ENCODE data around the gene AP3B2. TPM values are rescaled to one million over a fixed set of nuclear protein-coding genes. Genes with fewer than 3 reads are reported as not detected.
"Not testable (repeated sequence)": the region's sequence is repeated elsewhere in the genome, so short reads cannot be mapped to it uniquely, and the experiment has no call there.

The AP3B2 gene
- total RNA-seq, 1 experiment from 2014 or later = 0.74 TPM

GRCh38 chr15:82705856-82706255, 3.8 kb downstream of the AP3B2 start:
- in situ Hi-C loops (cut with HindIII; ENCODE audit: low pct_unique_long_range_greater_than_20kb, low sequenced_read_pairs); DNase-seq (ENCODE audit: low read depth, low spot score): not testable (repeated sequence)

DNA sequence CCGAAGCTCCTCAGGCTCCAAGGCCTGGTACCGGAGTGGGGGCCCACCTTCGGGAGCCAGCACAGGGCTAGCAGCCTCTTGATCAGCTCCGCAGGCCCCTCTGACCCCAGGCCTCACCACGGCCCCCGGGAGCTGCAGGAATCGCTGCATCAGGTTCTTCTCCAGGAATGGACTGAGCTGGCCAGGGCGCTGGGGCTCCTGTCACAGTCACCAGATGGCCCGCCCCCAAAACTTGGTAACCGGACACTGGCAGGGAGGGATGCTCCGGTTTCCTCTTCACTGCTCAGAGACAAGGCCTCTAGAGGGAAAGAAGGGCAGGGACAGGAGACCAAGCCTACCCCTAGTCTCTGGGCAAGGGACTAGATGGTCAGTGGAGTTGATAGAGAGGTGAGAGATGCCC, 9.9 kb downstream of the AP3B2 start:
- in situ Hi-C loops (cut with HindIII; ENCODE audit: low pct_unique_long_range_greater_than_20kb, low sequenced_read_pairs) = no loop called here
- DNase-seq (ENCODE audit: low read depth, low spot score) = no peak

DNA sequence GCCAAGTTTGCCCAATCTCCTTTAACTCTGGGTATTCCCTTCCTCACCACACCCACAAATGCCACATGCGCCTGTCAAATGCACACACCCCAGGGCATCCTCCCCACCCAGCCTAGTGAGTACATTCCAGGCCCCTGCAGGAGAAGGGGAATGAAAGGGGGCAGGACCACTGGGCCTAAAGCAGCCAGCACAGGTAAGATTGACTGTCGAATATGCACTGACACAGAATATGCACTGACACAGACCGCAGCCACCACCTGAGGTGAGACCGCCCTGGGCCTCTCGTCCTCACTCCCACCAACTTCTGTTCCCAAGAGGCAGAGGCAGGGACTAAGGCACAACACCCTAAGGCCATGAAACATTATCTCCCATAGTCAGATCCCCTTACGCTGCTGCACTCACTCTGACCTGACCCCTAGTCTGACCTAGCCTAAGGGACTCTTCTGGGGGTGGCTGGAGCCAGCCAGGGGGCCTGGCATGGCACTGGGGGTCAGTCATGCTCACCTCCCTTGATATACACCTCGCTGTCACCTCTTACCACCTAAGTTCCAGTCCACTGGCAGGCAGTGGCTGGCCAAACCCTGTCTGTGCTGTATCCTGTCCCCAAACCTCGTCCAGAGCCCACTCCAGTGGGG, 10.8 kb downstream of the AP3B2 start:
- no peak for DNase-seq (ENCODE audit: low read depth, low spot score)
- in situ Hi-C loops (cut with HindIII; ENCODE audit: low pct_unique_long_range_greater_than_20kb, low sequenced_read_pairs) = no loop called here

DNA sequence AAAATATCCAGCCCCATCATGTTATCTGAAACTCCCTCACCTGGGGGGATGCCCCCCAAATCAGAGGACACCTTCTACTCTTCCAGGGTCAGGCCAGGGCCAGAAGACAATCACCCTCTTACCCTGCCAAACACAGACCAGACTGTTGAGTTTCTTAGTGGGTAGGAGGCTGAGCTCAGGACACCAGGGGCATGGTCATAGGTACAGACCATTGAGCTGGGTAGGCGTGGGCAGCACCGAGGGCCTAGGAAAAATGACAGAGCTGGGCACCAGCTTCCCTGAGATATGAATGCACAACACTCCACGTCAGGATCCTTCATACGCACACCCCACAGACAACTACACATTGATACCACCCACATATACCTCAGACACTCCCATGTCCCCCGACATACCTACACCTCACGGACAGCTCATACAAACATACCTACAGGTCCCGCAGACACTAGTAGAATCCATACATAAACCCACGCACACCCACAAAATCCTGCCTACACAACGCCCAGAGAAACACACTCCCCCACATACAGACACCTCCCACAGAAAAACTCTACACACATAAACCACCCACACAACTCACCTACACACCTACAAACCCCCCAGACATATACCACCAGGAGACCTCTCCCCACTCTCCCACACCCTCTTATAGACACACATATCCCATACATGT, 11.8 kb downstream of the AP3B2 start:
- DNase-seq (ENCODE audit: low read depth, low spot score) = no peak
- in situ Hi-C loops (cut with HindIII; ENCODE audit: low pct_unique_long_range_greater_than_20kb, low sequenced_read_pairs) = no loop called here

DNA sequence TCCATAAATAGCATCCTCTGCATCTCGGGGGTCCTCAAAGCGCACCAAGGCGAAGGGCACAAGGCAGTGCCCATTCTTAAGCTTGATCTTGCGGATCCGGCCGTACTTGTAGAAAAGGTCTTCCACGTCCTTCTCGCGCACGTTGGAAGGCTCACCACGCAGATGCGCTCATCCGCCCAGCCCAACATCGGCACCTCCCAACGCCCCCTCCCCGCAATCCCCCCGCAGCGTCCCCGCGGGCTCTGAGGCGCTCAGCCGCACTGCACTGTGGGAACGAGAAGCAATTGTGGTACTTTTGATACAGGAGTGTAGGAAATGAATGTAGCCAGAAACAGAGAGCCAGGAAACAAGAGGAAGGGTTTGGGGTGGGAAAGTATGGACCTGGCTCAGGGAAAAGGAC, 17.5 kb downstream of the AP3B2 start:
- no peak for DNase-seq (ENCODE audit: low read depth, low spot score)
- in situ Hi-C loops (cut with HindIII; ENCODE audit: low pct_unique_long_range_greater_than_20kb, low sequenced_read_pairs) = no loop called here

DNA sequence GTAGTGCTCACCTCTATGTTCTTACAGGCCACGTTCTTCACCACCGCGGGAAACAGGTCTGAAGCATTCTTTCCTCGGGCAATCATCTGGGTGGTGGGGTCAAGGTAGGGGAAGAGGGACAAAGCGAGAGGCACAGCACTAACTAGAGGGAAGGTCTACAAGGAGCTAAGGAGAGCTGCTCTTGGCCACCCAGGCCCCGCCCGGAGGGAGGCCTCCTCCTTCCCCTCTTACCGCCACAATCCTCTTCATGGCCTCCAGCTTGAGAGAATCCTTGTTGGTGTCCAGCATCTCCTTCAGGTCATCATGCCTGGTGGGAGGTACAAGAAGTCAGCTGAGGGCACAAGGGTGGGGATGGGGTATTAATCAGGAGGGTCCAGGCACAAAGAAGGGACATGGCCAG, 20.5 kb downstream of the AP3B2 start:
- no peak for DNase-seq (ENCODE audit: low read depth, low spot score)
- in situ Hi-C loops (cut with HindIII; ENCODE audit: low pct_unique_long_range_greater_than_20kb, low sequenced_read_pairs) = no loop called here

- DNase-seq (ENCODE audit: low read depth, low spot score) = no peak
- in situ Hi-C loops (cut with HindIII; ENCODE audit: low pct_unique_long_range_greater_than_20kb, low sequenced_read_pairs) = no loop called here
Measured at GRCh38 chr15:82688691-82689090, 21.0 kb downstream of the AP3B2 start.

DNA sequence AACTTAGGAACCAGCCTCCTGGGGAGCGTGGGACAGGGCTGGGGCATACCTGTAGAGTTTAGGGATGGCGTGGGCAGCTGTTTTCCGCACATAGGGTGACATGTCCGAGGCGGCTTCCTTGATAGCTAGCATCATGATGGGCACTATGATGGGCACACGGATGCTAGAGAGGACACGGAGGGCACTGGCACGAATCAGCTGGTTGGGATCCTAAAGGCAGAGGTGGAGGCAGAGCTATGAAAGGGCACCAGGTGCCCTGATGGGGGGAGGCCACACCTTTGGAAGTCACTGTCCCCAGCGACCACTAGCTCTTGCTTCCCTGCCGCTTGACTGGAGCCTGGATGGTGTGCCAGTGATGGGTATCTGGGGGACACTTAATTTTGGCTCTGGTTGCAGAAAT, 28.3 kb downstream of the AP3B2 start:
- in situ Hi-C loops (cut with HindIII; ENCODE audit: low pct_unique_long_range_greater_than_20kb, low sequenced_read_pairs) = no loop called here
- no peak for DNase-seq (ENCODE audit: low read depth, low spot score)

DNA sequence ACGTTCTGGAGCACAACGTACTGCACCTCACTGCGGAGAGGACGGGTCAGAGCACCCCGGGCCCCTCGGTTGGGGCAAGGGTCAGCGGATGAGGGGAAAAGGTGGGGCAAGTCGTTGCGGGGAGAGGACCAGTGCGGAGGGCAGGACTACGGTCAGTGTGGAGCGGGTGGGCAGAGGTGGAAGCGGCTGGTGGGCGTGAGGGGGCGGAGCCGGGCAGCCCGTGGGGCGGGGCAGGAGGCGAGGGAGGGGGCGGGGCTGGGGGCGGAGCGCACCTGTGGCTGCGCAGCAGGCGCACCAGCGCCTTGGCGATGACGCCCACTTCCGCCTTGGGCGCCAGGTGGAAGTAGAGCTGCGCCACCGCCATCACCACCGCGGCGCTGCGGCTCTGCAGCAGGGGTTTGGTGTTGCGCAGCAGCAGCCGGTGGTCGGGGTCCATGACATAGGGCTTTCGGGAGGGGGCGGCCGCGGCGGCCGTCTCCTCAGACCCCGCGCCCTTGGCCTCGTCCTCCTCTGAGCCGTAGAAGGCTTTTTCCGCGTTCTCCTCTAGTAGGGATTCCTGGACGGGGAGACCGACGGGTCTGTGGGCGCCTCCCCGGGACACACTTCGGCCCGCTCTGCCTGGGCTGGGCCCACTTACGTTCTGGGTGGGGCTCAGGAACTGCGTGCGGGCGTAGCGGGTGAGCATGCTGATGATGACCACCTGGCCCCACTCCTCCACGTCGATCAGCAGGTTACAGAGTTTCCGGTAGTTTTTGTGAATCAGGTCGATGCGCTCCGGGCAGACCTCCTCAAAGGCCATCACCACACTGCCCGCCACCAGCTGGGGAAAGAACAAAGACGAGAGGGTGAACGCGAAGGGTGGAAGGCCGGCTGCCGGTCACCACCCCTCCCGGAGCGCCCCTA, 29.2 kb downstream of the AP3B2 start:
- DNase-seq (ENCODE audit: low read depth, low spot score) = peak; percentile 64
- in situ Hi-C loops (cut with HindIII; ENCODE audit: low pct_unique_long_range_greater_than_20kb, low sequenced_read_pairs) = no loop called here

- in situ Hi-C loops (cut with HindIII; ENCODE audit: low pct_unique_long_range_greater_than_20kb, low sequenced_read_pairs) = no loop called here
- DNase-seq (ENCODE audit: low read depth, low spot score) = no peak
Measured at GRCh38 chr15:82679626-82680199, 30.0 kb downstream of the AP3B2 start.

DNA sequence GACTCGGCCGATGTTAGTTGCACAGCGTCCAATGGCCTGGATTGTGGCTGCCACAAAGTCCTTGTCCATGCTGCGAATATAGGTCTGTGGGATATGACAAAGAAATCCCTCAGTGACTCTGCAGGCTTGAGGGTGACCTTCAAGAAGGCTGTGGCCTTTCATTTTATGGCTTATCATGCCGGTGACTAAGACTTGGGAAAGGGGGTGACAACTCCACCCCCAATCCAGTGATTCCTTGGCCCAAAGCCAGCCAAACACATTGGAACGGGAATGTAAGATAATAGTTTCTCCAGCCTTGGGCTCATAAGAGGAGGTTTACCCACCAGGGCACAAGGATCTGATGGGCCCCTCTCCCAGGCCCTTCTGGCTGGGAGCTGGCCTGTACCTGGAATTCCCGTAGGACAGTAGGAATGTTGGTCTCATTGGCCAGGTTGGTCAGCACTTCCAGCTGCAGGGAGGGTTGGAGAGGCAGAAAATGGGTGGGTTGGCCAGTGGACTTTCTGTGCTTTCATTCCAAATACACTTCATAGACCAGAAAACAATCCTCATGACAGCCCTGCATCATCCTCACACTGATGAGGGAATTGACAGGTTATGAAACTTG, 31.9 kb downstream of the AP3B2 start:
- no peak for DNase-seq (ENCODE audit: low read depth, low spot score)
- in situ Hi-C loops (cut with HindIII; ENCODE audit: low pct_unique_long_range_greater_than_20kb, low sequenced_read_pairs) = no loop called here

- no peak for DNase-seq (ENCODE audit: low read depth, low spot score)
- in situ Hi-C loops (cut with HindIII; ENCODE audit: low pct_unique_long_range_greater_than_20kb, low sequenced_read_pairs) = no loop called here
Measured at GRCh38 chr15:82674873-82675272, 34.8 kb downstream of the AP3B2 start.

- DNase-seq (ENCODE audit: low read depth, low spot score) = no peak
- in situ Hi-C loops (cut with HindIII; ENCODE audit: low pct_unique_long_range_greater_than_20kb, low sequenced_read_pairs) = no loop called here
Measured at GRCh38 chr15:82670699-82671098, 39.0 kb downstream of the AP3B2 start.

DNA sequence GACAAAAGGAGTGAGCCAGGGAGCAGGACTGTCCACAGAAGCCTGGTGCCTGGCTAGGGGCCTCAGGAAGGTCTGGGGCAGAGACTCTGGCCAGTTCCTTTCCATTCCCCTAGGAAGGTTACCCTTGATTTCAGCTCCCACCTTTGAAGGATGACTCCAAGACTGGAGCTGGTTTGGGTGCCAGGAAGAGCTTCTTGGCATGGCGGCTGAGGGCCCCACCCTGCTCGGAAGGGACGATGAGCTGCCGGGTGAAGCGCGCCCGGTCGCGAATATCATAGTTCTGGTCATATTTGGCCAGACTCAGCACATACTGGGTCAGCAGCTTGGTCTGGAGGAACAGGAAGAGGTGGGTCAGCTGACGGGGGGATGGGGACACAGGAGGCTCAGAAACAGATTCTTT, 43.1 kb downstream of the AP3B2 start:
- in situ Hi-C loops (cut with HindIII; ENCODE audit: low pct_unique_long_range_greater_than_20kb, low sequenced_read_pairs) = no loop called here
- no peak for DNase-seq (ENCODE audit: low read depth, low spot score)

GRCh38 chr15:82664021-82664420, 45.7 kb downstream of the AP3B2 start:
- in situ Hi-C loops (cut with HindIII; ENCODE audit: low pct_unique_long_range_greater_than_20kb, low sequenced_read_pairs) = no loop called here
- DNase-seq (ENCODE audit: low read depth, low spot score) = no peak

DNA sequence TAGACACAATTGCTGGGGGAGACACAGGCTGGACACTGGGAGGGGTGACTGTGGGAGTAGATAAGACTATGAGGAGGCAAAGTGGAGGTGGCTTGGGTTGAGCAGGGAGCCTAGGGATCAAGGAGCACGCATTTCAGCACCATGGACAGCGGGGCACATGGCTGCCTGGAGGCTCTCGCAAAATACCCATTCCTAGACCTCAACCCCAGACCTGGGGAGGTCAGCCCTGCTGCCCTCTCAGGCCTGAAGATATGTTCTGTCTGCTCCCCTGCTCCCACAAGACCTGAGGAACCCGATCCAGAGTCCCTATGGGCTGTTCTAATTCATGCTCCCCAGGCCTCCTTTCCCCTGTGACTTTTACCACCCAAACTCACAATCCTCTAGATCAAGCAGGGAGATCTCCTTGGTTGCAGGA, 46.5 kb downstream of the AP3B2 start:
- peak; percentile 30 for DNase-seq (ENCODE audit: low read depth, low spot score)
- in situ Hi-C loops (cut with HindIII; ENCODE audit: low pct_unique_long_range_greater_than_20kb, low sequenced_read_pairs) = no loop called here

DNA sequence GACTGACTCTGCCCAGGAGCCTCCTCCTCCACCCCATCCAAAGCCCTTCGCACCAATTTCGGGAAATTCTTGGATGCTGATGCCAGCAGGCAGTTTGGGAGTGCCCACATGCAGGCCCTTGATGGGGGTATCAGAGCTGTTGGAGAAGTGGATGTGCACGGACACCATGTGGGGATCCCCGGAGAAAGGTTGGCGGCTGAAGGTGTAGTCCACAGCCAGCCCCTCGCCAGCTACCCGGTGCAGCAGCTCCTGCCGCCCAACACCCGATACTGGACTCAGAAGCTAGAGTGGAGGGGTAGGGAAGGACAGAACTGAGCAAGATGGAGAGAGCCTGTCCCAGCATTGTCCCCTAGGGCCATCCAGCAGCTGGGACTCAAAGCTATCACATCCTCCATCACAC, 47.0 kb downstream of the AP3B2 start:
- DNase-seq (ENCODE audit: low read depth, low spot score) = no peak
- in situ Hi-C loops (cut with HindIII; ENCODE audit: low pct_unique_long_range_greater_than_20kb, low sequenced_read_pairs) = no loop called here

DNA sequence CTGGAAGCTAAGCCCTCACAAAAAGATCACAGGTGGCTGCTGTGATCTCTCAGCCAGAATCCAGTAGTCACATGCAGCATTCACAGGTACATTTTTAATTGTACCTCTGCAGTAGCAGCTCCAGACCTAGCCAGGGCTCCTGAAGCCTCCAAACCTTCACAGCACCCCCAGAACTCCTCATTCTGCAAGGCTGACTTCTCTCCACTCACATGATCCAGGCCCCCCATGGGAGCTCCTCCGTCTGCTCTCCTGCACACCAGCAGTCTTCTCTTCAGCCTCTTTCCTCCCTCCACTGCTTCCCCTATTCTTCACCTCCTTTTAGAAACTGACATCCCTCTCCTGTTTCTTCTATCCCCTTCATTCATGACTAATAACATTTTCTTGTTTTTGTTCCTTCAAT, 49.3 kb downstream of the AP3B2 start:
- no peak for DNase-seq (ENCODE audit: low read depth, low spot score)
- in situ Hi-C loops (cut with HindIII; ENCODE audit: low pct_unique_long_range_greater_than_20kb, low sequenced_read_pairs) = no loop called here
